ENCODE results near the gene IFT43.
A peak's percentile ranks its signal among the peaks of the same experiment; 100 is the strongest.

The IFT43 gene

DNA sequence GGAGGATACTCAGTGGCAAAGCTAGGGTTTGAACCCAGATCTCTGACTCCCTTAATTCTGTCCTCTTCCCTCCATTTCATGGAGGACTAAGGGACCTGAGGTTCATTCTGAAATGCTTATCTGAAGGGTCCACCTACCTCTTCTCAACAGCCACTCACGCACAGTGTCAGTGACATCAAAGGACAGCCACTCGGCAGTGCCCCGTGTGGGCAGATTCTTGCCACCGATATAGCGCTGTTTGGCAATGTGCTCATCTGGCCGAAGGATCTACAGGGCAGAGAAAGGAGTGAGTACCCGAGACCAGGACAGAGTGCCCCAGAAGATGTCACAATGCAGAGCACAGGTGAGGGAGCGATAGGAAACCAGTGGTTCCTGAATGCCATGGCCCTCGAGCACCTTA, 14.6 kb upstream of the IFT43 start:
- H3K4me3 ChIP-seq (ENCODE audit: low read depth, low read length): no peak overlapping the region
- DNase-seq (ENCODE audit: low read depth): no peak
- TF ChIP-seq, protein P1, sequence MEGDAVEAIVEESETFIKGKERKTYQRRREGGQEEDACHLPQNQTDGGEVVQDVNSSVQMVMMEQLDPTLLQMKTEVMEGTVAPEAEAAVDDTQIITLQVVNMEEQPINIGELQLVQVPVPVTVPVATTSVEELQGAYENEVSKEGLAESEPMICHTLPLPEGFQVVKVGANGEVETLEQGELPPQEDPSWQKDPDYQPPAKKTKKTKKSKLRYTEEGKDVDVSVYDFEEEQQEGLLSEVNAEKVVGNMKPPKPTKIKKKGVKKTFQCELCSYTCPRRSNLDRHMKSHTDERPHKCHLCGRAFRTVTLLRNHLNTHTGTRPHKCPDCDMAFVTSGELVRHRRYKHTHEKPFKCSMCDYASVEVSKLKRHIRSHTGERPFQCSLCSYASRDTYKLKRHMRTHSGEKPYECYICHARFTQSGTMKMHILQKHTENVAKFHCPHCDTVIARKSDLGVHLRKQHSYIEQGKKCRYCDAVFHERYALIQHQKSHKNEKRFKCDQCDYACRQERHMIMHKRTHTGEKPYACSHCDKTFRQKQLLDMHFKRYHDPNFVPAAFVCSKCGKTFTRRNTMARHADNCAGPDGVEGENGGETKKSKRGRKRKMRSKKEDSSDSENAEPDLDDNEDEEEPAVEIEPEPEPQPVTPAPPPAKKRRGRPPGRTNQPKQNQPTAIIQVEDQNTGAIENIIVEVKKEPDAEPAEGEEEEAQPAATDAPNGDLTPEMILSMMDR (conservative IDR thresholded peaks at IDR 0.05; ENCODE audit: low read depth, low read length): no peak

DNA sequence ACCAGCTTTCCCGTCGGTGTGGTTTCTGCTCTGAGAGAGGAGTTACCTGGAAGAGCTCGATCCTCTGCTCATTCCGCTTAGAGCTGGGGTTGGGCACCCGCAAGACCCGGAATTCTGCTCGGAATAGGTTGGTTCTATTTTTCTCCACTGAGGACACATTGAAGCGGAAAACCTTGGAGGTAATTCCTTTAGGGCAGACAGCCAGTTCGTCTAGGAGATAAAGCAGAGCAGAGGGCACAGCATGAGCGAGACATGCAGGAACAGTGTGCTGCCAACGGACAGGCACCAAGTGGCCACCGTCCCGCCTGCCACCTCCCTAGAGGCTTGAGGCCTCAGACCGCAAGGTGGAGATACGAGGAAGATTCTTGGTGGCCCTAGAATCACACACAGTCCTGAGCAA, 14.1 kb upstream of the IFT43 start:
- no peak for DNase-seq (ENCODE audit: low read depth)
- TF ChIP-seq, protein P1 (conservative IDR thresholded peaks at IDR 0.05; ENCODE audit: low read depth, low read length): no peak
- H3K4me3 ChIP-seq (ENCODE audit: low read depth, low read length): no peak overlapping the region

DNA sequence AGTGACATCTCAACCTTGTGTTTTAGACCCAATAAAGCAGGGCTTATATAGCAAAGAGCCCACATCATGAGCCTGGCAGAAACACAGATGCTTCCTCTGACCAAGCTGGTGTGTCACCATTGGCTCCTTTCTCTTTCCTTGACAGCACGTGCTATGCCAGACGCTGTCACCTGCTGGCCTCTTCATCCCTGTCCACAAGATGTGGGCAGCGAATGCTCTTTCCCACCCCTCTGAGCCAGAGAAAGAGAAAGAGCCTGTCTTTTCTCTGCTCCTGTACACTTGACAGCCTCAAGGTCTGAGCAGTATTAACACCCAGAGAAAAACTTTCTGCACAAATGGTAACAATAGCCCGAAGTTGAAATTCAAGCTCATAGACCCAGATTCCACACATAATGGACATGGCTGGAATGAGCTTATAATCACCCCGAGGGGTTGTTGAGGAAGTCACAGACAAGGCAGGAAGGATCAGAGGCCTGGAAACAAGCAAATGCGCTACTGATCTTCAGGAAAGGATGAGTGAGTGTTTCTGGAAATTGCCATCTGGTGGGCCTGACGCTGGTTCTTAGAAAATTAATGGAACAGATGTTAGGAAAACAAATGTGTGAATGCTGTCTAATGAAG, 12.7 kb upstream of the IFT43 start:
- H3K4me3 ChIP-seq (ENCODE audit: low read depth, low read length): no peak overlapping the region
- no peak for DNase-seq (ENCODE audit: low read depth)
- TF ChIP-seq, protein P1 (conservative IDR thresholded peaks at IDR 0.05; ENCODE audit: low read depth, low read length): no peak

DNA sequence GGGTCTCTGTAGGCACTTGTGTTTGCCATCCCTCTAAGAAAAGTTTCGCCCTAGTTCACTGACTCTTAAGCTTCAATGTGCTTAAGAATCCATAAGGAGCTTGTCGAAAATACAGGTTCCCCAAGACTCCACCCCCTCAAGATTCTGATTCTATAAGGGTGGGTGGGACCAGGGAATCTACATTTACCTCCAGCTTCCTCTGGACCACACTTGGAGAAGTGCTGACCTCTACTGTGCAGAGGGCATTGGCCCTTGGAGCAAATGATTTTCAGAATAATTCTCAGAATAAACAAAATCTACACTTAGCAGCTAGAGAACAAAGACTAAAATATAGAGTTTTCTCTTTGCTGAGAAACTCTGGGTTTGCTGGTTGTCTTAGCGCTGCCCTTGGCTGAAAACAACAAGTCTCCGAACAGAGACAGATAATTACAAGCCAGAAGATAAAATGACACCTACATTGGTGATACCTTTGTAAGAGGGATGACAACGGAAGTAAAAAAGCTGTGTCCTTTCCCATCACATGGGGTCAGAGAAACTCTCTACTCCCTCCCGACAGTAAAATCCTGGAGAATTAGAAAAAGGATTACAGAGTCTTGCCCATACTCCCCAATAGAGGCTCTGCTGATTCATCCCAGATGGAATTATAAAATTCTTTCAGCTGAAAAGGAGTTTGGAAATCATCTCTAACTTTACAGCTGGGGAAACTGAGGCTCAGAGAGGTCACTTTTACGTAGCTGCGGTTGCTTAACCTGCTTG, 8.6 kb upstream of the IFT43 start:
- no peak overlapping the region for H3K4me3 ChIP-seq (ENCODE audit: low read depth, low read length)
- DNase-seq (ENCODE audit: low read depth): no peak
- TF ChIP-seq, protein P1 (conservative IDR thresholded peaks at IDR 0.05; ENCODE audit: low read depth, low read length): no peak

DNA sequence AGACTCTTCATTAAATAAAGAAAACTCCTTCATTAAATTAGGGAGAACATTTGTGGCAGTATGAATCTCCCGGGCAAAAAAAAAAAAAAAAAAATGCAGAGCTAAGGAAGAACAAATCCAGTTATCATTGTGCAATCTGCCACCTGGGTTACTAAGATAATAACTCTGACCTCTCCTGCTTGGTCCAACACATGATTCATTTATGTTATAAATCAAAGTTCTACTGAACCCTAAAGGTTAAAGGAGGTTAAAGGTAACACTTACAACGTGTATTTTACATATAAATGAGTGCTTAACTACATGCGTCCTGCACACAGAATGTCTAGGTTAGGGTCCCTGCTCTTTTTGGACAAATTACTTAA, 8.0 kb upstream of the IFT43 start:
- TF ChIP-seq, protein P1 (conservative IDR thresholded peaks at IDR 0.05; ENCODE audit: low read depth, low read length): no peak
- DNase-seq (ENCODE audit: low read depth): no peak
- no peak overlapping the region for H3K4me3 ChIP-seq (ENCODE audit: low read depth, low read length)

DNA sequence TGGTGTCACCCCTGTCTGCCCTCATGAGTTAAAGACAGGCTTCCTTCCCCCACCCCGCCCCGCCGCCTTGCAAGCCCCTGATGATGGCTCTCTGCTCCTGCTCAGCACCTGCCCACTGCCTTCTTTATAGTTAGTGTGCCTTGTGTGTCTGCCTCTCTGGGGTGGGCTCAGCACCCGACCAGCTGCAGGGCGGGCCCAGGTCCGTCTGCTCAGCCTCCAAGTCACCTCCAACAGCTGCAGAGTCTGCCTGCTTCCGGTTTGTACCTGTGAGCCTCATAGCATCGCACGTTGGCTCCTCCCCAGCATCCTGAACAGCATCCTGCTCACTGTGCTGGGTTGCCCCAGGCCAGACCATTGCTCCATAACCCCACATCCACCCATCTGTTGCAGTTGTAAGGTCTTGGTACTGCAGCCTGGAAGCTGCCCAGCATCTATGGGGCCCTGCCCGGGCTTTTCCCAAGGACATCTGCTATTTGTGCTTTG, 7.3 kb upstream of the IFT43 start:
- peak overlapping the region; percentile 68 for H3K4me3 ChIP-seq (ENCODE audit: low read depth, low read length)
- no peak for DNase-seq (ENCODE audit: low read depth)
- TF ChIP-seq, protein P1 (conservative IDR thresholded peaks at IDR 0.05; ENCODE audit: low read depth, low read length): no peak
